ENCODE data around the gene GOLGA6L7.

GOLGA6L7 gene

DNA sequence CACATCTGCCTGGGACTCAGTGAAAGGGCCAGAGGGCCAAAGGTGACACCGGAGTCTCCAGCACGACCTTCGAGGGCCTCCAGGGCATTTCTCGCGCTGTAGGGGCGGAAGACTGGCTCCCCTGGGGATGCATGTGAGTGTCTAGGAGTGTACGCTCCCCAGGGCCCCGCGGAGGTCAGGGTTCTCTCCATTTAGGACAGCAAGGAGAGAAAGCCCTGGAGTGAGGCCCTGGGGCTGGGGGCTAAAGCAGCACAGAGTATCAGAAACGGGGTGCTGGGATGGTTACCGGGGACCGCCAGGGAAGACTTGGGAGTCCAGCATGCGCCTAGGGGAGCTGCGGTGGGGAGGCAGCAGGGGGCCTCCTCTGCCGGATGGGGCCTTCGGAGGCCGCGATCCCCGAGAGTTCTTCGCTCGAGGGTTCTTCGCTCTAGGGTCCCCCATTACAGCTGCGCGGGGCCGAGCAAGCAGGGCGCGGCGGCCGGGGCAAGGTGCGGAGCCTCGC lies 36.7 kb upstream of the GOLGA6L7 start:
- H3K27ac ChIP-seq, result no peak overlapping the region
- TF ChIP-seq CTCF (IDR thresholded peaks at IDR 0.05), result no peak
- H3K4me3 ChIP-seq (ENCODE audit: low read depth in 1 of 2, low read length in 1 of 2), result no peak overlapping the region
- peaks cover 69% of the 10 kb centered on the region for H3K27me3 ChIP-seq
- no peaks in the 10 kb centered on the region for H3K9me3 ChIP-seq
- no peaks in the 10 kb centered on the region for H3K36me3 ChIP-seq
- H3K4me1 ChIP-seq (ENCODE audit: control insufficient read depth in 1 of 2, insufficient read depth in 1 of 2, low read depth in 1 of 2, low read length in 1 of 2), result no peaks in the 10 kb centered on the region

DNA sequence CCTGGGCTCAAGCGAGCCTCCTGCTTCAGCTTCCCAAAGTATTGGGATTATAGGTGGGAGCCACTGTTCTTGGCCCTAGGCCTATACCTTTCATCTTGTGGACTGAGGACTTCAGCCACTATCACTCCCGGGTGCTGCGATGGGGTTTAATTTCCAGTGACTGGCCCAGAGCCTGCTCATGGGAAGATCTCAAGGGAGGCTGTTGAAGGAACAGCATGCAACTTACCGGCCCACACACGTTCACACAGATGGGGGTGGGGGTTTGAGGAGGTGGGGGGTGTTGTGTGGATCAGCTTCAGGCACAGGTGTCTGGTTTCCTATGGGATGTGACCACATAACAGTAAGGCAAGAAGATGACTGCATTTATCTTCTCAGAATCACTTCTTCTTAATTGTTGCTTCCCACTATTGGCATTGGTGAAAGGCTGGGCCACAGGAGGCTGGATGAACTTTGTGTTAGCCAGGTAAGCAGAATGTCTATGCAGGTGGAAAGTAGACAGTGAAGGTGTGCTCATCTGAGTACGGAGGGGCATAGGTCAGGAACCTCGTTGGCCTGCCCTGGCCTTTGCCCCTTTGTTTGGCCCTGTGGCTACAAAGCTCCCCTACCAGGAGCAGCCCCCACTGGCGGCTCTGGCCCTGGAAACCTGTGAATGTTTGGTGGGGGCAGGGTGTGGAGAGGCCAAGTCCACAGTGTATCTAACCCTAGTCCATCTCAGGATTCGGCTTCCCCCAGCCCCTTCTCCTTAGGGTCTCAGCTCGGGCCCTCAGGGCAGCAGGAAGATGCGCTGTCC lies 35.9 kb upstream of the GOLGA6L7 start:
- Histone ChIP-seq H3K4me3 (ENCODE audit: low read depth in 1 of 2, low read length in 1 of 2) (no peak overlapping the region), H3K4me1 (ENCODE audit: control insufficient read depth in 1 of 2, insufficient read depth in 1 of 2, low read depth in 1 of 2, low read length in 1 of 2) (no peaks in the 10 kb centered on the region), H3K27me3 (peaks cover 67% of the 10 kb centered on the region), H3K9me3 (no peaks in the 10 kb centered on the region), H3K36me3 (no peaks in the 10 kb centered on the region), H3K27ac (no peak overlapping the region)
- no peak for TF ChIP-seq CTCF (IDR thresholded peaks at IDR 0.05)

DNA sequence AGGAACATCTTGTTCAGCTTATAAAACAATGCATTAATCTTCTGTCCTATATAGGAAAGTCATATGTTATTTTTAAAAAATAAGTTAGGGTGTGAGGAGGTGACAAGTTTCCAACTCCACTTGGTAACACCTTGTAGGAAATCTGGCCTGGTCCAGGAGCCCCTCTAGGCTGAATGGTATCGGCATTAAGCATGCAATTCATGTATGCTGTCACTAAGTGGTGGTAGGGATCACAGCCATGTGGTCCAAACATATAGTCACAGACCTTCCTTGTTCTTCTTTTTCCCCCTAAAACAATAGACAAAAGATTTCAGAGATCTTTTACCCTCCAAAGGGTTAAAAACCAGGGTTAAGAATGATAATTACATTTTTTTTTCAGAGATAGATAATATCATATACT lies 33.2 kb upstream of the GOLGA6L7 start:
- Histone ChIP-seq H3K4me3 (ENCODE audit: low read depth in 1 of 2, low read length in 1 of 2) (no peak overlapping the region), H3K36me3 (no peaks in the 10 kb centered on the region), H3K4me1 (ENCODE audit: control insufficient read depth in 1 of 2, insufficient read depth in 1 of 2, low read depth in 1 of 2, low read length in 1 of 2) (no peaks in the 10 kb centered on the region), H3K9me3 (no peaks in the 10 kb centered on the region), H3K27me3 (peaks cover 40% of the 10 kb centered on the region), H3K27ac (no peak overlapping the region)
- no peak for TF ChIP-seq CTCF (IDR thresholded peaks at IDR 0.05)

GRCh38 chr15:28881170-28881569 lies 32.7 kb upstream of the GOLGA6L7 start:
- Histone ChIP-seq H3K27me3 (peaks cover 35% of the 10 kb centered on the region), H3K36me3 (no peaks in the 10 kb centered on the region), H3K4me3 (ENCODE audit: low read depth in 1 of 2, low read length in 1 of 2) (no peak overlapping the region), H3K27ac (no peak overlapping the region), H3K4me1 (ENCODE audit: control insufficient read depth in 1 of 2, insufficient read depth in 1 of 2, low read depth in 1 of 2, low read length in 1 of 2) (no peaks in the 10 kb centered on the region), H3K9me3 (no peaks in the 10 kb centered on the region)
- no peak for TF ChIP-seq CTCF (IDR thresholded peaks at IDR 0.05)

DNA sequence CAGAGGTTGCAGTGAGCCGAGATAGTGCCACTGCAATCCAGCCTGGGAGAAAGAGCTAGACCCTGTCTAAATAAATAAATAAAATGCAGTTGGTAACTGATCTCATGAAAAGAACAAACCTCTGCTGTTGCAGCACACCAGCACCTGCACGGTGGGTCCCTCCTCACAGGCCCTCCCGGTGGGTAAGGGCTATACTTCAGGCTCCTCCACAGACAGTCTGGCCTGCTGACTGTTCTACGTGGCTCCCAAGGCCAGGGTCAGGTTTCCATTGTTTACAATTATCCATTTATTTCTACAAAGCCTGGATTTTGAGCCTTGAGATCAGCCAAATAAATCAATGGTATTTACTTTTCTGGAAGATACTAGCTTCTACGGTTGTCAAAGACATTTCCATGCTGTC lies 32.2 kb upstream of the GOLGA6L7 start:
- H3K9me3 ChIP-seq, result no peaks in the 10 kb centered on the region
- H3K27me3 ChIP-seq, result peaks cover 30% of the 10 kb centered on the region
- H3K27ac ChIP-seq, result no peak overlapping the region
- H3K36me3 ChIP-seq, result no peaks in the 10 kb centered on the region
- H3K4me3 ChIP-seq (ENCODE audit: low read depth in 1 of 2, low read length in 1 of 2), result no peak overlapping the region
- H3K4me1 ChIP-seq (ENCODE audit: control insufficient read depth in 1 of 2, insufficient read depth in 1 of 2, low read depth in 1 of 2, low read length in 1 of 2), result no peaks in the 10 kb centered on the region
- no peak for TF ChIP-seq CTCF (IDR thresholded peaks at IDR 0.05)
